HepG2 (cell line): ENCODE measurements around the gene ATF7IP. TPM values are rescaled to one million over a fixed set of nuclear protein-coding genes. Genes with fewer than 3 reads are reported as not detected.

ENCODE experiments used
- ATAC-seq: fragments of 200-7000 bp; cut with Tn5 transposase; 3 replicates; pipeline ENCODE4 v1.9.1; 2020; ENCODE audit warnings: mild to moderate bottlenecking, moderate library complexity
- BruUV-seq: library from RNA; stranded (reverse); fragments of 400-500 nt; replicated peaks from 2 replicates; lab custom pipeline; 2021; lab: Mats Ljungman, UMichigan
- CTCF ChIA-PET: fragments of 300-600 bp; formaldehyde crosslinking; extraction: SDS; loops from one replicate; lab custom pipeline; 2021; ENCODE audit warnings: low total read pairs, inconsistent platforms, low intra/inter-chr PET ratio; lab: Yijun Ruan, JAX
- POLR2A ChIA-PET: fragments of 350-600 bp; sonication (Branson Sonifier 250); formaldehyde crosslinking; loops from one replicate; lab custom pipeline; 2020; ENCODE audit warnings: antibody characterized with exemption, inconsistent platforms; lab: Yijun Ruan, JAX
- DNase-seq: peaks from one replicate; pipeline ENCODE4 v3.0.0-alpha.2; 2015; ENCODE audit warnings: low spot score
- FAIRE-seq: peaks from 3 replicates; lab custom pipeline; 2011; peaks lifted over from hg19 to GRCh38; lab: Jason Lieb, UNC
- H2AFZ ChIP-seq: one replicate; pipeline ENCODE4 v1.6.1; 2011; ENCODE audit warnings: low read length, inconsistent platforms
- H3K27ac ChIP-seq: fragments of 300-600 bp; 3 replicates; pipeline ENCODE4 v1.8.0; 2011; ENCODE audit warnings: mixed run types, mild to moderate bottlenecking, mixed read lengths, low read length, inconsistent platforms; ENCODE audit not compliant: insufficient read depth; ENCODE audit errors: extremely low read length
- H3K27me3 ChIP-seq, 2 experiments: fragments of 200-600 bp in 1 of 2; 2 replicates in 1 of 2; 3 replicates in 1 of 2; pipeline versions ENCODE4 v1.6.0 to v1.8.0; 2011; ENCODE audit warnings: low read length in 2 of 2, mild to moderate bottlenecking in 2 of 2, moderate library complexity in 2 of 2, inconsistent platforms in 1 of 2; ENCODE audit not compliant: insufficient read depth in 2 of 2, control insufficient read depth in 1 of 2
- H3K36me3 ChIP-seq, 2 experiments: fragments of 200-600 bp in 1 of 2; replicated peaks in 1 of 2; 2 replicates in 1 of 2; 3 replicates in 1 of 2; pipeline versions ENCODE4 v1.5.1 to v1.8.0; 2011; ENCODE audit warnings: low read length in 2 of 2, inconsistent platforms in 1 of 2; ENCODE audit not compliant: insufficient read depth in 2 of 2, control insufficient read depth in 1 of 2
- H3K4me1 ChIP-seq: 2 replicates; pipeline ENCODE4 v1.5.1; 2012; ENCODE audit warnings: low read length, inconsistent platforms; ENCODE audit not compliant: insufficient read depth
- H3K4me2 ChIP-seq: 2 replicates; pipeline ENCODE4 v1.6.0; 2011; ENCODE audit warnings: low read depth, low read length, inconsistent platforms
- H3K4me3 ChIP-seq, 3 experiments: fragments of 200-600 bp in 1 of 3; sonication (generic), shearing (Covaris generic) in 1 of 3; replicated peaks in 1 of 3; 2 replicates each; pipeline ENCODE4 v1.5.1; 2011 to 2016; ENCODE audit warnings: low read length in 3 of 3, inconsistent platforms in 2 of 3, low read depth in 2 of 3, mild to moderate bottlenecking in 2 of 3, control low read depth in 1 of 3, mixed read lengths in 1 of 3; ENCODE audit not compliant: insufficient read depth in 1 of 3
- H3K79me2 ChIP-seq: one replicate; pipeline ENCODE4 v1.6.1; 2011; ENCODE audit warnings: low read length, inconsistent platforms; ENCODE audit not compliant: insufficient read depth
- H3K9ac ChIP-seq: 2 replicates; pipeline ENCODE4 v1.6.0; 2011; ENCODE audit warnings: mild to moderate bottlenecking, low read depth, low read length, inconsistent platforms; ENCODE audit not compliant: insufficient read depth
- H3K9me3 ChIP-seq: 2 replicates; pipeline ENCODE4 v1.5.1; 2012; ENCODE audit warnings: mild to moderate bottlenecking, low read length
- H4K20me1 ChIP-seq: 2 replicates; pipeline ENCODE4 v1.6.0; 2011; ENCODE audit warnings: inconsistent platforms, mild to moderate bottlenecking, low read length, moderate library complexity; ENCODE audit not compliant: insufficient read depth
- GTF2F1 ChIP-seq: fragments of 150-350 bp; IDR thresholded peaks from 2 replicates; pipeline ENCODE4 v1.6.1; 2014; ENCODE audit warnings: low read length
- MEF2D ChIP-seq: sonication (generic); formaldehyde crosslinking; IDR thresholded peaks from 2 replicates; pipeline ENCODE4 v1.5.1; 2020; ENCODE audit warnings: mild to moderate bottlenecking, missing genetic modification reagents
- NCOA5 ChIP-seq: sonication (generic); formaldehyde crosslinking; IDR thresholded peaks from 2 replicates; pipeline ENCODE4 v1.4.0; 2020; ENCODE audit warnings: missing genetic modification reagents
- PHF21A ChIP-seq: sonication (generic); formaldehyde crosslinking; IDR thresholded peaks from 2 replicates; pipeline ENCODE4 v1.5.0; 2020; ENCODE audit warnings: mild to moderate bottlenecking, missing genetic modification reagents
- ZNF629 ChIP-seq: sonication (generic); formaldehyde crosslinking; conservative IDR thresholded peaks from 2 replicates; pipeline ENCODE4 v1.5.0; 2020; ENCODE audit warnings: missing genetic modification reagents
- ZNF749 ChIP-seq: sonication (generic); formaldehyde crosslinking; IDR thresholded peaks from 2 replicates; pipeline ENCODE4 v1.8.0; 2022; ENCODE audit warnings: mild to moderate bottlenecking, missing genetic modification reagents, moderate library complexity, borderline replicate concordance
- WGBS: methylation state at CpG from one replicate; pipeline ENCODE4 v1.1.6; 2017; ENCODE audit warnings: low lambda C conversion rate; 5-methylcytosine and 5-hydroxymethylcytosine counted together
- in situ Hi-C: cut with HindIII; loops from 2 replicates; pipeline ENCODE4 v1.10.0; 2017; ENCODE audit warnings: low pct_unique_long_range_greater_than_20kb; ENCODE audit not compliant: extremely low pct_ligation_motif_present
- intact Hi-C: fragments of 100-400 bp; cut with micrococcal nuclease; formaldehyde crosslinking; loops from one replicate; pipeline ENCODE4 v1.10.0; 2022; ENCODE audit not compliant: unreplicated experiment
- polyA plus RNA-seq, 8 experiments: library from polyadenylated mRNA; depleted of rRNA in 3 of 8; stranded (reverse) in 7 of 8; unstranded in 1 of 8; fragments of >200 nt; fragmentation: Illumina TruSeq in 4 of 8; extraction: Trizol in 4 of 8; gene quantifications; 2 replicates each; pipeline versions ENCODE4 v1.2.1 to v1.2.3, GENCODE V29; 2011 to 2016; ENCODE audit warnings: low read depth in 4 of 8, missing spikeins in 1 of 8, mixed read lengths in 1 of 8; ENCODE audit not compliant: insufficient read depth in 1 of 8
- total RNA-seq, 5 experiments: library from RNA; depleted of rRNA; stranded (reverse); fragments of >200 nt; fragmentation: Illumina TruSeq; extraction: Trizol; gene quantifications; 2 replicates each; pipeline ENCODE4 v1.2.3, GENCODE V29; 2016; ENCODE audit warnings: low read depth in 1 of 5
- TF ChIP-seq, protein P1 (sequence below): sonication (generic); formaldehyde crosslinking; IDR thresholded peaks from 2 replicates; pipeline ENCODE4 v1.4.0; 2020; ENCODE audit warnings: missing genetic modification reagents
- TF ChIP-seq, protein P2 (sequence below): sonication (generic); formaldehyde crosslinking; conservative IDR thresholded peaks from 2 replicates; pipeline ENCODE4 v1.4.0; 2020; ENCODE audit warnings: mild to moderate bottlenecking, missing genetic modification reagents, moderate library complexity
- TF ChIP-seq, protein P3 (sequence below): IDR thresholded peaks from 2 replicates; pipeline ENCODE4 v1.6.1; 2018; ENCODE audit warnings: missing genetic modification reagents, mild to moderate bottlenecking, missing compliant biosample characterization
- TF ChIP-seq, protein P4 (sequence below): sonication (generic); formaldehyde crosslinking; IDR thresholded peaks from 2 replicates; pipeline ENCODE4 v1.4.0; 2020; ENCODE audit warnings: mild to moderate bottlenecking, missing genetic modification reagents
- TF ChIP-seq, protein P5 (sequence below), 2 experiments: fragments of 450-650 bp in 1 of 2; sonication (generic) in 1 of 2; formaldehyde crosslinking; IDR thresholded peaks; 2 replicates each; pipeline versions ENCODE4 v1.5.0 to v1.8.0; 2020 to 2022; ENCODE audit warnings: mild to moderate bottlenecking in 1 of 2, missing genetic modification reagents in 1 of 2
- TF ChIP-seq, protein P6 (sequence below): IDR thresholded peaks from 2 replicates; pipeline ENCODE4 v1.6.1; 2016; ENCODE audit warnings: control low read depth

The ATF7IP gene
- total and polyA plus RNA-seq, 2 of the 13 experiments (the other 11 are each of a cell fraction or from before 2014, with no cell fraction given): 1.8 to 11.8 TPM

DNA sequence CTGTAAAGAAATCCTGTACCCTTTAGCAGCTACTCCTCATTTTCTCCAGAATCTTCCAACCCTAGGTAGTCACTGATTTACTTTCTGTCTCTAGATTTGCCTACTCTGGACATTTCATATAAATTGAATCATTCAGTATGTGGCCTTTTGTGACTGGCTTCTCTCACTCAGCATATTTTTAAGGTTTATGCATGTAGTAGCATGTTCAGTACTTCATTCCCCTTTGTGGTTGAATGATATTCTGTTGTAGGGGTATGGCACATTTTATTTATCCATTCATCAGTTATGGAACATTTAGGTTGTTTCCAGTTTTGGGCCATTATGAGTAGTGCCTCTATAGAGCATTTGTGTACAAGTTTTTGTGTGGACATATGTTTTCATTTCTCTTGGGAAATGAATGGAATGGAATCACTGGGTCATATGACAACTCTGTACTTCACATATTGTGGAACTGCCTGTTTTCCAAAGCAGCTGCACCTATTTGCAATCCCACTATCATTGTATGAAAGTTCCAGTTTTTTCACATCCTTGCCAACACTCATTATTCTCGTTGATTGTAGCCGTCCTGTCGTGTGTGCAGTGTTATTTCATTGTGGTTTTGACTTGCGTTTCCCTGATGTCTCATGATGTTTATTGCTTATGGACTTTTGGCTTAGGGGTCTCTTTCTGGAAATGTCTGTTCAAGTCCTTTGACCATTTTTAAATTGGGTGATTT is 57.2 kb downstream of the ATF7IP start:
- 65% methylated on average over 4 of the region's 4 CpGs for WGBS
- ChIA-PET POLR2A (no interaction called here), CTCF (no interaction called here)
- in situ Hi-C loops (no loop called here), intact Hi-C loops (no loop called here)
- H3K27me3 ChIP-seq: no peaks in the 10 kb centered on the region
- H3K9me3 ChIP-seq: peaks cover 10% of the 10 kb centered on the region; the same call in 1 of the 2 replicates
- DNase-seq (no peak), FAIRE-seq (no peak), ATAC-seq (no peak)
- no TSS peak for BruUV-seq
- H3K4me2 ChIP-seq: no peak overlapping the region
- peaks cover 0 to 6% of the 10 kb centered on the region in 2 experiments; a peak in 1 of 5 replicates for H3K36me3 ChIP-seq
- no peak overlapping the region for H3K9ac ChIP-seq
- no peaks in the 10 kb centered on the region for H4K20me1 ChIP-seq
- H2AFZ ChIP-seq: no peak overlapping the region
- peaks cover 3% of the 10 kb centered on the region for H3K79me2 ChIP-seq
- no peak overlapping the region for H3K27ac ChIP-seq
- no peak overlapping the region for H3K4me3 ChIP-seq
- H3K4me1 ChIP-seq: no peaks in the 10 kb centered on the region
- TF ChIP-seq MEF2D (no peak), NCOA5 (CRISPR knock-in tag) (no peak), PHF21A (CRISPR knock-in tag) (no peak), ZNF749 (CRISPR knock-in tag) (no peak), GTF2F1 (no peak), ZNF629 (CRISPR knock-in tag) (no peak)
- TF ChIP-seq, protein P1, sequence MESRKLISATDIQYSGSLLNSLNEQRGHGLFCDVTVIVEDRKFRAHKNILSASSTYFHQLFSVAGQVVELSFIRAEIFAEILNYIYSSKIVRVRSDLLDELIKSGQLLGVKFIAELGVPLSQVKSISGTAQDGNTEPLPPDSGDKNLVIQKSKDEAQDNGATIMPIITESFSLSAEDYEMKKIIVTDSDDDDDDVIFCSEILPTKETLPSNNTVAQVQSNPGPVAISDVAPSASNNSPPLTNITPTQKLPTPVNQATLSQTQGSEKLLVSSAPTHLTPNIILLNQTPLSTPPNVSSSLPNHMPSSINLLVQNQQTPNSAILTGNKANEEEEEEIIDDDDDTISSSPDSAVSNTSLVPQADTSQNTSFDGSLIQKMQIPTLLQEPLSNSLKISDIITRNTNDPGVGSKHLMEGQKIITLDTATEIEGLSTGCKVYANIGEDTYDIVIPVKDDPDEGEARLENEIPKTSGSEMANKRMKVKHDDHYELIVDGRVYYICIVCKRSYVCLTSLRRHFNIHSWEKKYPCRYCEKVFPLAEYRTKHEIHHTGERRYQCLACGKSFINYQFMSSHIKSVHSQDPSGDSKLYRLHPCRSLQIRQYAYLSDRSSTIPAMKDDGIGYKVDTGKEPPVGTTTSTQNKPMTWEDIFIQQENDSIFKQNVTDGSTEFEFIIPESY (CRISPR knock-in tag): no peak
- TF ChIP-seq, protein P2, sequence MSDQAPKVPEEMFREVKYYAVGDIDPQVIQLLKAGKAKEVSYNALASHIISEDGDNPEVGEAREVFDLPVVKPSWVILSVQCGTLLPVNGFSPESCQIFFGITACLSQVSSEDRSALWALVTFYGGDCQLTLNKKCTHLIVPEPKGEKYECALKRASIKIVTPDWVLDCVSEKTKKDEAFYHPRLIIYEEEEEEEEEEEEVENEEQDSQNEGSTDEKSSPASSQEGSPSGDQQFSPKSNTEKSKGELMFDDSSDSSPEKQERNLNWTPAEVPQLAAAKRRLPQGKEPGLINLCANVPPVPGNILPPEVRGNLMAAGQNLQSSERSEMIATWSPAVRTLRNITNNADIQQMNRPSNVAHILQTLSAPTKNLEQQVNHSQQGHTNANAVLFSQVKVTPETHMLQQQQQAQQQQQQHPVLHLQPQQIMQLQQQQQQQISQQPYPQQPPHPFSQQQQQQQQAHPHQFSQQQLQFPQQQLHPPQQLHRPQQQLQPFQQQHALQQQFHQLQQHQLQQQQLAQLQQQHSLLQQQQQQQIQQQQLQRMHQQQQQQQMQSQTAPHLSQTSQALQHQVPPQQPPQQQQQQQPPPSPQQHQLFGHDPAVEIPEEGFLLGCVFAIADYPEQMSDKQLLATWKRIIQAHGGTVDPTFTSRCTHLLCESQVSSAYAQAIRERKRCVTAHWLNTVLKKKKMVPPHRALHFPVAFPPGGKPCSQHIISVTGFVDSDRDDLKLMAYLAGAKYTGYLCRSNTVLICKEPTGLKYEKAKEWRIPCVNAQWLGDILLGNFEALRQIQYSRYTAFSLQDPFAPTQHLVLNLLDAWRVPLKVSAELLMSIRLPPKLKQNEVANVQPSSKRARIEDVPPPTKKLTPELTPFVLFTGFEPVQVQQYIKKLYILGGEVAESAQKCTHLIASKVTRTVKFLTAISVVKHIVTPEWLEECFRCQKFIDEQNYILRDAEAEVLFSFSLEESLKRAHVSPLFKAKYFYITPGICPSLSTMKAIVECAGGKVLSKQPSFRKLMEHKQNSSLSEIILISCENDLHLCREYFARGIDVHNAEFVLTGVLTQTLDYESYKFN (CRISPR knock-in tag): no peak
- TF ChIP-seq, protein P3, sequence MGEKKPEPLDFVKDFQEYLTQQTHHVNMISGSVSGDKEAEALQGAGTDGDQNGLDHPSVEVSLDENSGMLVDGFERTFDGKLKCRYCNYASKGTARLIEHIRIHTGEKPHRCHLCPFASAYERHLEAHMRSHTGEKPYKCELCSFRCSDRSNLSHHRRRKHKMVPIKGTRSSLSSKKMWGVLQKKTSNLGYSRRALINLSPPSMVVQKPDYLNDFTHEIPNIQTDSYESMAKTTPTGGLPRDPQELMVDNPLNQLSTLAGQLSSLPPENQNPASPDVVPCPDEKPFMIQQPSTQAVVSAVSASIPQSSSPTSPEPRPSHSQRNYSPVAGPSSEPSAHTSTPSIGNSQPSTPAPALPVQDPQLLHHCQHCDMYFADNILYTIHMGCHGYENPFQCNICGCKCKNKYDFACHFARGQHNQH (CRISPR knock-in tag): no peak
- TF ChIP-seq, protein P4, sequence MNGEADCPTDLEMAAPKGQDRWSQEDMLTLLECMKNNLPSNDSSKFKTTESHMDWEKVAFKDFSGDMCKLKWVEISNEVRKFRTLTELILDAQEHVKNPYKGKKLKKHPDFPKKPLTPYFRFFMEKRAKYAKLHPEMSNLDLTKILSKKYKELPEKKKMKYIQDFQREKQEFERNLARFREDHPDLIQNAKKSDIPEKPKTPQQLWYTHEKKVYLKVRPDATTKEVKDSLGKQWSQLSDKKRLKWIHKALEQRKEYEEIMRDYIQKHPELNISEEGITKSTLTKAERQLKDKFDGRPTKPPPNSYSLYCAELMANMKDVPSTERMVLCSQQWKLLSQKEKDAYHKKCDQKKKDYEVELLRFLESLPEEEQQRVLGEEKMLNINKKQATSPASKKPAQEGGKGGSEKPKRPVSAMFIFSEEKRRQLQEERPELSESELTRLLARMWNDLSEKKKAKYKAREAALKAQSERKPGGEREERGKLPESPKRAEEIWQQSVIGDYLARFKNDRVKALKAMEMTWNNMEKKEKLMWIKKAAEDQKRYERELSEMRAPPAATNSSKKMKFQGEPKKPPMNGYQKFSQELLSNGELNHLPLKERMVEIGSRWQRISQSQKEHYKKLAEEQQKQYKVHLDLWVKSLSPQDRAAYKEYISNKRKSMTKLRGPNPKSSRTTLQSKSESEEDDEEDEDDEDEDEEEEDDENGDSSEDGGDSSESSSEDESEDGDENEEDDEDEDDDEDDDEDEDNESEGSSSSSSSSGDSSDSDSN (CRISPR knock-in tag): no peak
- TF ChIP-seq, protein P5, sequence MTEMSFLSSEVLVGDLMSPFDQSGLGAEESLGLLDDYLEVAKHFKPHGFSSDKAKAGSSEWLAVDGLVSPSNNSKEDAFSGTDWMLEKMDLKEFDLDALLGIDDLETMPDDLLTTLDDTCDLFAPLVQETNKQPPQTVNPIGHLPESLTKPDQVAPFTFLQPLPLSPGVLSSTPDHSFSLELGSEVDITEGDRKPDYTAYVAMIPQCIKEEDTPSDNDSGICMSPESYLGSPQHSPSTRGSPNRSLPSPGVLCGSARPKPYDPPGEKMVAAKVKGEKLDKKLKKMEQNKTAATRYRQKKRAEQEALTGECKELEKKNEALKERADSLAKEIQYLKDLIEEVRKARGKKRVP (CRISPR knock-in tag; IDR thresholded peaks at IDR 0.05): no peak
- TF ChIP-seq, protein P6, sequence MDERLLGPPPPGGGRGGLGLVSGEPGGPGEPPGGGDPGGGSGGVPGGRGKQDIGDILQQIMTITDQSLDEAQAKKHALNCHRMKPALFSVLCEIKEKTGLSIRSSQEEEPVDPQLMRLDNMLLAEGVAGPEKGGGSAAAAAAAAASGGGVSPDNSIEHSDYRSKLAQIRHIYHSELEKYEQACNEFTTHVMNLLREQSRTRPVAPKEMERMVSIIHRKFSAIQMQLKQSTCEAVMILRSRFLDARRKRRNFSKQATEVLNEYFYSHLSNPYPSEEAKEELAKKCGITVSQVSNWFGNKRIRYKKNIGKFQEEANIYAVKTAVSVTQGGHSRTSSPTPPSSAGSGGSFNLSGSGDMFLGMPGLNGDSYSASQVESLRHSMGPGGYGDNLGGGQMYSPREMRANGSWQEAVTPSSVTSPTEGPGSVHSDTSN (CRISPR knock-in tag): no peak
